Activated T-cell treated with anti-CD3 and anti-CD28 coated beads, Interleukin-2, amount 50 U/mL, for 72 hours (primary cell): ENCODE measurements around the gene RNF32. TPM values are rescaled to one million over a fixed set of nuclear protein-coding genes. Genes with fewer than 3 reads are reported as not detected.
"Not testable (repeated sequence)": the region's sequence is repeated elsewhere in the genome, so short reads cannot be mapped to it uniquely, and the experiment has no call there.

Experiments used
- ATAC-seq, 2 donors: fragments of 150-1000 bp; cut with Tn5 transposase; replicated peaks in 1 of 2; 2 replicates each; pipeline ENCODE4 v1.10.0; 2021; ENCODE audit warnings: moderate library complexity in 2 of 2, mild to moderate bottlenecking in 1 of 2
- DNase-seq, 2 donors: peaks; one replicate each; pipeline ENCODE4 v3.0.0; 2021 to 2022; ENCODE audit warnings: mixed read lengths in 1 of 2
- H3K27ac Mint-ChIP-seq: one replicate; pipeline ENCODE4 v1.8.0; 2022; ENCODE audit warnings: mild to moderate bottlenecking, moderate library complexity, mixed read lengths
- H3K27me3 Mint-ChIP-seq: one replicate; pipeline ENCODE4 v1.8.0; 2022; ENCODE audit warnings: low read depth, mixed read lengths
- H3K36me3 Mint-ChIP-seq, 2 donors: one replicate each; pipeline ENCODE4 v1.8.0; 2022; ENCODE audit warnings: mixed read lengths in 2 of 2, mild to moderate bottlenecking in 1 of 2; ENCODE audit not compliant: insufficient read depth in 2 of 2
- H3K4me1 Mint-ChIP-seq: one replicate; pipeline ENCODE4 v1.8.0; 2022; ENCODE audit warnings: low read depth, mixed read lengths
- H3K4me3 Mint-ChIP-seq, 2 donors: one replicate each; pipeline ENCODE4 v1.8.0; 2022; ENCODE audit warnings: mild to moderate bottlenecking in 2 of 2, mixed read lengths in 2 of 2, moderate library complexity in 2 of 2
- H3K9me3 Mint-ChIP-seq, 2 donors: one replicate each; pipeline ENCODE4 v1.8.0; 2022; ENCODE audit warnings: mixed read lengths in 2 of 2
- total RNA-seq, 2 donors: library from RNA; stranded (reverse); gene quantifications; one replicate each; pipeline ENCODE4 v1.2.3, GENCODE V29; 2022

The RNF32 gene
- total RNA-seq, 2 donors from 2014 or later = 3.1 to 4.2 TPM

DNA sequence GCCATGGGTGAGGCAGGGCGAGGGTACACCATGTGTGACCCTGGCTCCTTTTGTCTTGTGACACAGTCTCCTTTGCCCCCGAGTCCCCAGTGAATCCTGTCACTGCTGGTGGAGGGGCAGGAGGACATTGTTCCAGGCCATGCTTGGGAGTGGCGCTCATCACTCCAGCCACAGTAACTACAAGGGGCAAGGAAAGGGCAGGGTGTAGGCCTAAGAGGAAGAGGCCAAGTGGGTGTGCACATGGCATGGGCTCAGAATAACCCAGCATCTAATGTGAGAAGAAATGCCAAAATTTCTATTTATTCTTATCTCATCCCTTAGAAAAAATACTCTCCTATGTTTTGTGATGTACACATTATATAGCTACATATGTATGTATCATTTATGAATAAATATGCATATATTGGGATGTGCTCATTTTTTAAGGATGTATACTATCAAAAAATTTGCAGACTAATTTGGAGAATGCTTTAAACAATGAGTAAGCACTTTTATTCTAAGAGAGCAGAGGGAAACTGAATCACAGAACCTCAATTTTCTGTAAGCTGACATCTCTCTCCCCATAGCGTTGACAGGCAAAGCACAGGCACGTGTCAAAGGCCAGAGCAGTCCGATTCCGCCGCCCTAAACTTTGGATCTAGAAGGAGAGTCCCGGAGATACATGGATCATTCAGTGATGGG is 36.9 kb downstream of the RNF32 start:
- ATAC-seq = no peak
- Mint-ChIP-seq H3K27ac (no peak overlapping the region), H3K9me3 (no peaks in the 10 kb centered on the region), H3K36me3 (peaks cover 0 to 5% of the 10 kb centered on the region in 2 donors), H3K4me1 (no peaks in the 10 kb centered on the region), H3K27me3 (no peaks in the 10 kb centered on the region), H3K4me3 (no peak overlapping the region)
- no peak for DNase-seq

DNA sequence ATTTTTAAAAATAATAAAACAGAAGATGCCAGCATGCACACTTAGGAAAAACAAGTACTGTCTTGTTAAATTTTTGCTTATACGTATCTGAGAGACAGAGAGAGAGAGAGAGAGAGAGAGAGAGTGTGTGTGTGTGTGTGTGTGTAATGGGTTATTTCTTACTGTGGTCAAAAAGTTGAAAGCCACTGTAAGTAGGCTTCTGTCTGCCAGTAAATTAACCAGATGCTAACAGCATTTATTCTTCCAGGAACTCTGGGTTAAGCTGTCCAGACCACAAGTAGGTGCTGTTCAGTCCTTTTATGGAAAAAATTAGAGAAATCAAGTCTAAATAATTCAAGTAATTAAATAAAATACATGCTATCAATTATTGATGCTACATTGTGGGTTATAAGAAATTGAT is 39.7 kb downstream of the RNF32 start:
- DNase-seq (no peak), ATAC-seq (no peak)
- Mint-ChIP-seq H3K36me3 (peaks cover 0 to 8% of the 10 kb centered on the region in 2 donors), H3K4me3 (no peak overlapping the region), H3K9me3 (no peaks in the 10 kb centered on the region), H3K27me3 (no peaks in the 10 kb centered on the region), H3K4me1 (no peaks in the 10 kb centered on the region), H3K27ac (peak overlapping the region; percentile 26)

DNA sequence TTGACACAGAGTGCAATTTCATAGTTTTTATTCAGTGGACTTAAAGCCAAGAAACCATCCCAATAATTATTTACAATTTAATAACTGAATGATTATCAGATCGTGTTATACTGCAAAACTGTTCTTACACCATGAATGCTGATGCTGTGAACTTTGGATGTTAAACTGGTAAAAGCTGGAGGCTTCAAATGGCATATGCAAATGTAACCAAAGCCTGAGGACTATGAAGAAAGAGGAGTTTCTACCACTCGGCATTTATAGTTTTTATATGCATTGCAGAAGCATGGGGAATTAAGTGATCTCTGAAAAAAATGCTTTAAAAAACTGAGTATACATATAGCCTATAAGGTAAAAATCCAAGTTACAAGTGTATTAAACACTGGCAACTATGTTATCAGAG is 42.4 kb downstream of the RNF32 start:
- Mint-ChIP-seq H3K4me3 (no peak overlapping the region), H3K9me3 (no peaks in the 10 kb centered on the region), H3K4me1 (no peaks in the 10 kb centered on the region), H3K27ac (no peak overlapping the region), H3K36me3 (peaks cover 0 to 6% of the 10 kb centered on the region in 2 donors), H3K27me3 (no peaks in the 10 kb centered on the region)
- ATAC-seq (no peak), DNase-seq (no peak)

DNA sequence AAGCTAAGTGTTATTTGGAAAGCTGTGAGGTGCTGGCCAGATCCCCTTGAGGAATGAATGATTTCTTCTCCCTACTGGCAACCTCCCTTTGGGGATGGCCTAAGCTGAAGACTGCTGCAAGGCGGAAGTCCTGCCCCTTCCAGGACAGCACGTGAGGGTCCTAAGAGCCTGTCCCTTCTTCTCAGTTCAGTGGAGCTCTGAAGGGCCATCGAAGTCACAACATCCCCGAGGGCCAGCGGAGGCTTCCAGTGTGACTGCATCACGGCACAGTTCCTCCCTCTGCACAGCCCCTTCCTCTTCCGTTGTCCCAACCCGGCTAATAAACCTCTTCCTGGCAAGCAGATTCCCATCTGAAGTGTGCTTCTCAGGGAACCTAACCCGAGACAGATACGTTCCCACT is 43.7 kb downstream of the RNF32 start:
- Mint-ChIP-seq H3K36me3 (peaks cover 0 to 6% of the 10 kb centered on the region in 2 donors), H3K27me3 (no peaks in the 10 kb centered on the region), H3K4me3 (no peak overlapping the region), H3K9me3 (no peaks in the 10 kb centered on the region), H3K4me1 (no peaks in the 10 kb centered on the region), H3K27ac (no peak overlapping the region)
- no peak for ATAC-seq
- DNase-seq = no peak

DNA sequence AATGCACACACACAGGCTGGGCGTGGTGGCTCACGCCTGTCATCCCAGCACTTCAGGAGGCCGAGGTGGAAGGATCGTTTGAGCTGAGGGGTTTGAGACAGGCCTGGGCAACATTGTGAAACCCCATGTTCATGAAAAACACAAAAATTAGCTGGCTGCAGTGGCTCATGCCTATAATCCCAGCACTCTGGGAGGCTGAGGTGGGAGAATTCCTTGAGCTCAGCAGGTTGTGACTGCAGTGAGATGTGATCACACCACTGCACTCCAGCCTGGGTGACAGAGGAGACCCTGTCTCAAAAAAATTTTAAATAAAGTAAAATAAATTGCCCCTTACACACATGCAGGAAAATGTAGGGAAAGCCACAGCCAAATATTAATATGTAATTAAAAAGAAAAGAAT is 44.1 kb downstream of the RNF32 start:
- DNase-seq = no peak
- no peaks in the 10 kb centered on the region for H3K27me3 Mint-ChIP-seq
- H3K4me3 Mint-ChIP-seq = no peak overlapping the region
- H3K4me1 Mint-ChIP-seq = no peaks in the 10 kb centered on the region
- no peak overlapping the region for H3K27ac Mint-ChIP-seq
- peaks cover 0 to 6% of the 10 kb centered on the region in 2 donors for H3K36me3 Mint-ChIP-seq
- no peaks in the 10 kb centered on the region for H3K9me3 Mint-ChIP-seq
- ATAC-seq = no peak

DNA sequence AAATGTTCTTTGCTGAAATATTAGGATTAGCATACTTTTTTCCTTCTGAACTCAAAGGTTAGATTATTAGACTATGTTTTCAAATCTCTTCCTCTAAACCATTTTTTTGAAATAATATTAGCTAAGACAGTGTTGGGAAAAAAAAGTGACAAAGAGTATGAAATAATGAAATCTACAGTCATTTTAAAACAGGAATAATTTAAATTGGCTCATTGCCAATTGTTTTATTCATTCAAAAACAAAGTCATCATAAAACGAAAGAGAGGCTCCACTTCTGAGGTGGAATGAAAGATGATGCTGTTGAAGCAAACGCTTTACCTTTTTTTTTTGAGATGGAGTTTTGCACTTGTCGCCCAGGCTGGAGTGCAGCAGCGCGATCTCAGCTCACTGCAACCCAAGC is 51.2 kb downstream of the RNF32 start:
- Mint-ChIP-seq H3K9me3 (peaks cover 4 to 8% of the 10 kb centered on the region in 2 donors), H3K27ac (no peak overlapping the region), H3K4me3 (no peak overlapping the region), H3K4me1 (peaks cover 6% of the 10 kb centered on the region), H3K36me3 (peaks cover 6 to 16% of the 10 kb centered on the region in 2 donors), H3K27me3 (no peaks in the 10 kb centered on the region)
- ATAC-seq = no peak
- no peak for DNase-seq

DNA sequence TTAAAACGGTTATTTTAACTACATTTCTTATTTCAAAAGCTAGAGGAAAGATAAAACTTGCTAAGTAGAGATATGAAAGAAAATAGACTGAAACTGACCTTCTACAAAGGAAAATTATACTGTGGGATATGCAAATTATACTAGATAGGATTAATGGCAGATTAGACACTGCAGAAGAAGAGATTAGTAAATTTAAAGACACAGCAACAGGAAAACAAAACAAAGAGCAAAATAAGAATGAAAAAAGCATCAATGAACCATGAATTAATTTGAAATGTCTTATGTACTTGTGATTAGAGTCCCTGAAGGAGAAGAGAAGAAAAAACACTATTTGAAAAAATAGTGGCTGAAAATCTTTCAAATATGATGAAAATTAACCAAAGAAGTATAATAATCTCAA is 52.3 kb downstream of the RNF32 start:
- Mint-ChIP-seq H3K27ac (no peak overlapping the region), H3K36me3 (peaks cover 11 to 22% of the 10 kb centered on the region in 2 donors)

DNA sequence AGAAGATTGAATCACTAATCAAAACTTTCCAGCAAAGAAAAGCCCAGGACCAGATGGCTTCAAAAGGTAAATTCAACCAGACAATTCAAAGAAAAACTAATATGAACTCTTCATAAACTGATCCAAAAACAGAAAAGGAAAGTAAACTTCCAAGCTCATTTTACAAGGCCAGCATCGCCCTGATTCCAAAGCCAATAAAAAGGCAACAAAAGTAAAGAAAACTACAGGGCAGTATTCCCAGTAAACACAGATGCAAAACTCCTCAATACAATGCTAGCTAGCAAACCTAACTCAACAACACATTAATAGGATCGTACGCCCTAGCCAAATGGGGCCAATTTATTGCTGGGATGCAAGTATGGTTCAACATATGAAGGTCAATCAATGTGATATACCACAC is 53.1 kb downstream of the RNF32 start:
- no peak for DNase-seq
- Mint-ChIP-seq H3K9me3 (peaks cover 10 to 12% of the 10 kb centered on the region in 2 donors), H3K4me3 (no peak overlapping the region), H3K4me1 (peaks cover 6% of the 10 kb centered on the region), H3K36me3 (peaks cover 11 to 25% of the 10 kb centered on the region in 2 donors), H3K27me3 (no peaks in the 10 kb centered on the region), H3K27ac (no peak overlapping the region)
- ATAC-seq = no peak

More for the DNA sequence above, 52.3 kb downstream of the RNF32 start:
- peaks cover 6% of the 10 kb centered on the region for H3K4me1 Mint-ChIP-seq
- DNase-seq = no peak
- ATAC-seq = no peak
- peaks cover 10 to 12% of the 10 kb centered on the region in 2 donors for H3K9me3 Mint-ChIP-seq
- H3K4me3 Mint-ChIP-seq = no peak overlapping the region
- H3K27me3 Mint-ChIP-seq = no peaks in the 10 kb centered on the region

DNA sequence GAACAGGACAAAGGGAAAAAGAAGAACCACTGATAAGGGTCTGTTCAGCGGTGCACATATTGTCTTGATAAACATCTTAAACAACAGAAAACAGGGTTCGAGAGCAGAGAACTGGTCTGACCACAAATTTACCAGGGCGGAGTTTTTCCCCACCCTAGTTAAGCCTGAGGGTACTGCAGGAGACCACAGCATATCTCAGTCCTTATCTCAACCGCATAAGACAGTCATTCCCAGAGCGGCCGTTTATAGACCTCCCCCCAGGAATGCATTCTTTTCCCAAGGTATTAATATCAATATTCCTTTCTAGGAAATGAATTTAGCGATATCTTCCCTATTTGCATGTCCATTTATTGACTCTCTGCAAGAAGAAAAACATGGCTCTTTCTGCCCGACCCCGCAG is 56.7 kb downstream of the RNF32 start:
- H3K27me3 Mint-ChIP-seq, H3K27ac Mint-ChIP-seq, H3K4me3 Mint-ChIP-seq, DNase-seq, H3K4me1 Mint-ChIP-seq, ATAC-seq: not testable (repeated sequence)
- Mint-ChIP-seq H3K36me3 (peaks cover 23 to 37% of the 10 kb centered on the region in 2 donors), H3K9me3 (peaks cover 17 to 19% of the 10 kb centered on the region in 2 donors)

DNA sequence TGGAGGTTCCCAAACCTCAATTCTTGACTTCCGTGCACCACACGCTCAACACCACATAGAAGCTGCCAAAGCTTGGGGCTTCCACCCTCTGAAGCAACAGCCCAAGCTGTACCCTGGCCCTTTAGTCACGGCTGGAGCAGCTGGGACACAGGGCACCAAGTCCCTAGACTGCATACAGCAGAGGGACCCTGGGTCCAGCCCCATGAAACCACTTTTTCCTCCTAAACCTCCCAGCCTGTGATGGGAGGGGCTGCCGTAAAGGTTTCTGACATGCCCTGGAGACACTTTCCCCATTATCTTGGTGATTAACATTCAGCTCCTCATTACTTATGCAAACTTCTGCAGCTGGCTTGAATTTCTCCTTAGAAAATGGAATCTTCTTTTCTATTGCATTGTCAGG is 57.9 kb downstream of the RNF32 start:
- DNase-seq, H3K4me3 Mint-ChIP-seq, H3K27me3 Mint-ChIP-seq, H3K27ac Mint-ChIP-seq, H3K4me1 Mint-ChIP-seq, ATAC-seq: not testable (repeated sequence)
- Mint-ChIP-seq H3K9me3 (peaks cover 10 to 19% of the 10 kb centered on the region in 2 donors), H3K36me3 (peaks cover 25 to 37% of the 10 kb centered on the region in 2 donors)

DNA sequence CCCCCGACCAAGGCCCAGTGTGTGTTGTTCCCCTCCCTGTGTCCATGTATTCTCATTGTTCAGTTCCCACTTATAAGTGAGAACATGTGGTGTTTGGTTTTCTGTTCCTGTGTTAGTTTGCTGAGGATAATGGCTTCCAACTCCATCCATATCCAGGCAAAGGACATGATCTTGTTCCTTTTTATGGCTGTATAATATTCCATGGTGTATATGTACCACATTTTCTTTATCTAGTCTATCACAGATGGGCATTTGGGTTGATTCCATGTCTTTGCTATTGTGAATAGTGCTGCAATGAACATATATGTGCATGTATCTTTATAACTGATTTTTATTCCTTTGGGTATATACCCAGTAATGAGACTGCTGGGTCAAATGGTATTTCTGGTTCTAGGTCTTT is 61.2 kb downstream of the RNF32 start:
- ATAC-seq, H3K4me3 Mint-ChIP-seq, H3K4me1 Mint-ChIP-seq, DNase-seq, H3K27me3 Mint-ChIP-seq, H3K27ac Mint-ChIP-seq: not testable (repeated sequence)
- peaks cover 10 to 15% of the 10 kb centered on the region in 2 donors for H3K9me3 Mint-ChIP-seq
- peaks cover 29 to 44% of the 10 kb centered on the region in 2 donors for H3K36me3 Mint-ChIP-seq

DNA sequence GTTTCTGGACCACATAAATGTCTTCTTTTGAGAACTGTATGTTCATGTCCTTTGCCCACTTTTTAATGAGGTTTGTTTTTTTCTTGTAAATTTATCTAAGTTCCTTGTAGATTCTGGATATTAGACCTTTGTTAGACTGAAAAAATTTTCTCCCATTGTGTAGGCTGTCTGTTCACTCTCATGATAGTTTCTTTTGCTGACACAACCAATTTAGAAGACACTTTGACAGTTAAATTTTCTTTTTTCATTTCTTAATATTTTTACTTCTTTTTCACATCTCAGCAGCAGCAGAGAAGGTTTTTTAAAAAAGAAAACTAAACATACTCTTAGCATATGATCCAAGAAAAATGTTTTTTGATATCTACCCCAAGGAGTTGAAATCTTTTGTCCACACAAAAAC is 61.8 kb downstream of the RNF32 start:
- Mint-ChIP-seq H3K36me3 (peaks cover 26 to 42% of the 10 kb centered on the region in 2 donors), H3K9me3 (peaks cover 6 to 12% of the 10 kb centered on the region in 2 donors)
- DNase-seq = no peak

DNA sequence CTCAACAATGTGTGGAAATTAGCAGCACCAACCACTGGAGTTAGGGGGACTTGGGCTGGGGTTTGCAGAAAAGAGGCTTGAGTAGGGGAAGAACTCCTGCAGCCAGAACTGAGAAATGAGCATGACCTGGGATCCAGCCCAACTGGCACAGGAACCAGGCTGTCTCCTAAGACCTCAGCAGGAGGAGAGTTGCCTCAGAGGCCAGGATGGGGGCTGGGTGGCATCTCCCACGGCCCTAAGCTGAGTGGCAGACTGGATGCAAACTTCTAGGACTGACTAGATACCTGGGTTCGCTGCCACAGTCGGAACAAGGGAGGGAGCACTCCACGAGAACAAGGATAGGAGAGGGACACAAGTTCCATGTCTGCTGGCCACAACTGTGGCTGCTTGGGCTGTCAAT is 62.6 kb downstream of the RNF32 start:
- DNase-seq = no peak
- Mint-ChIP-seq H3K36me3 (peaks cover 26 to 42% of the 10 kb centered on the region in 2 donors), H3K27ac (no peak overlapping the region), H3K9me3 (peaks cover 6 to 10% of the 10 kb centered on the region in 2 donors), H3K4me3 (no peak overlapping the region), H3K27me3 (no peaks in the 10 kb centered on the region), H3K4me1 (peaks cover 7% of the 10 kb centered on the region)
- ATAC-seq = no peak

More for the DNA sequence above, 61.8 kb downstream of the RNF32 start:
- no peak for ATAC-seq
- Mint-ChIP-seq H3K27me3 (no peaks in the 10 kb centered on the region), H3K27ac (no peak overlapping the region), H3K4me3 (no peak overlapping the region), H3K4me1 (peaks cover 7% of the 10 kb centered on the region)
